GM06990 (cell line): Measurements from ENCODE around the gene DGKZ.

Source experiments
- DNase-seq: peaks from one replicate; pipeline ENCODE4 v3.0.0-alpha.2; 2011; ENCODE audit not compliant: insufficient read length; ENCODE audit errors: extremely low read depth
- H3K27me3 ChIP-seq: replicated peaks from 2 replicates; pipeline ENCODE4 v1.6.0; 2011; ENCODE audit warnings: low read length; ENCODE audit not compliant: control insufficient read depth, insufficient read depth
- H3K36me3 ChIP-seq: 2 replicates; pipeline ENCODE4 v1.5.1; 2011; ENCODE audit warnings: low read length; ENCODE audit not compliant: control insufficient read depth, insufficient read depth
- H3K4me3 ChIP-seq: replicated peaks from 2 replicates; pipeline ENCODE4 v1.5.1; 2011; ENCODE audit warnings: low read depth, mild to moderate bottlenecking, control low read depth, low read length
- TF ChIP-seq, protein P1 (sequence below): IDR thresholded peaks from 2 replicates; pipeline ENCODE4 v1.5.1; 2011; ENCODE audit warnings: low read length, control low read depth, mild to moderate bottlenecking, inconsistent platforms; ENCODE audit not compliant: insufficient read depth, poor library complexity, severe bottlenecking

Gene DGKZ

GRCh38 chr11:46421257-46421880 lies 74.1 kb downstream of the DGKZ start:
- H3K27me3 ChIP-seq = no peaks in the 10 kb centered on the region
- TF ChIP-seq, protein P1, sequence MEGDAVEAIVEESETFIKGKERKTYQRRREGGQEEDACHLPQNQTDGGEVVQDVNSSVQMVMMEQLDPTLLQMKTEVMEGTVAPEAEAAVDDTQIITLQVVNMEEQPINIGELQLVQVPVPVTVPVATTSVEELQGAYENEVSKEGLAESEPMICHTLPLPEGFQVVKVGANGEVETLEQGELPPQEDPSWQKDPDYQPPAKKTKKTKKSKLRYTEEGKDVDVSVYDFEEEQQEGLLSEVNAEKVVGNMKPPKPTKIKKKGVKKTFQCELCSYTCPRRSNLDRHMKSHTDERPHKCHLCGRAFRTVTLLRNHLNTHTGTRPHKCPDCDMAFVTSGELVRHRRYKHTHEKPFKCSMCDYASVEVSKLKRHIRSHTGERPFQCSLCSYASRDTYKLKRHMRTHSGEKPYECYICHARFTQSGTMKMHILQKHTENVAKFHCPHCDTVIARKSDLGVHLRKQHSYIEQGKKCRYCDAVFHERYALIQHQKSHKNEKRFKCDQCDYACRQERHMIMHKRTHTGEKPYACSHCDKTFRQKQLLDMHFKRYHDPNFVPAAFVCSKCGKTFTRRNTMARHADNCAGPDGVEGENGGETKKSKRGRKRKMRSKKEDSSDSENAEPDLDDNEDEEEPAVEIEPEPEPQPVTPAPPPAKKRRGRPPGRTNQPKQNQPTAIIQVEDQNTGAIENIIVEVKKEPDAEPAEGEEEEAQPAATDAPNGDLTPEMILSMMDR = no peak
- H3K4me3 ChIP-seq = no peak overlapping the region
- peaks cover 5% of the 10 kb centered on the region for H3K36me3 ChIP-seq
- DNase-seq = no peak

- H3K27me3 ChIP-seq = no peaks in the 10 kb centered on the region
- no peak for DNase-seq
- H3K4me3 ChIP-seq = no peak overlapping the region
- TF ChIP-seq, protein P1 = no peak
- H3K36me3 ChIP-seq = peaks cover 5% of the 10 kb centered on the region
Measured at GRCh38 chr11:46422588-46422987, 75.3 kb downstream of the DGKZ start.

DNA sequence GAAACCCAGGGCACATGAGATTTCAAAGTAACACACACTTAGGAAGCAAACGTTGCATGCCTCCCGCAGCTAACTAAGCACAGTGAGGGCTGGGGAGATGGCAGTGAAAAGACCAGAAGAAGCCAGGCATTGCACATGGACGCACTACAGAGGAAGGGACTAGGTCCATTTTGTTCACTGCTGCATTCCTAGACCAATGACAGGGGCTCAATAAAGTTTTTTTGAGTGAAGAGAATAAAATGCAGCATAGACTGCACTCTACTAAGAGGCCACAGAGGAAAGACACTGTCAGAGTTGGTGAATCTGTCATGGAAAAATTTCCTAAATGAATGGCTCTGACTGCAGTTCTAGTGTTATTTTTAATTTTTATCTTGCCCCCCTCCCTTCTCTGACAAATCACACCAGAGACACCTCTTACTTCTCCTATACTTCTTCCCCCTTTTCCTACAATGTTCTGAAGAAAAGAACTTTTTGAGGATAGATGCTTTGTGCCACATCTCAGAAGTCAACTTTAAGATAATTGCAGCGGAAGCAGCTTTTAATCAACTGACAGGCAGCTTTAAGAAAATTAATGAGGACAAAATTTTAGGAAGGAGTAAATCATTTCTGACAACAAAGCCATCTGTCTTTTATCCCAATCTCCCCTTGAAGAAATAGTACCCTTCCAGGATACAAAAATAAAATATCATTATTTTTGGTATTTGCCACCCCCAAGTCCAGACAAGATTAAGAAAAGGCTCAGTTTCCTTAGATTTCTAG lies 79.1 kb downstream of the DGKZ start:
- Histone ChIP-seq H3K36me3 (peaks cover 9% of the 10 kb centered on the region), H3K4me3 (no peak overlapping the region), H3K27me3 (no peaks in the 10 kb centered on the region)
- DNase-seq = no peak
- TF ChIP-seq, protein P1 = no peak

GRCh38 chr11:46427364-46427763 lies 80.1 kb downstream of the DGKZ start:
- TF ChIP-seq, protein P1 = no peak
- no peak for DNase-seq
- no peaks in the 10 kb centered on the region for H3K27me3 ChIP-seq
- H3K4me3 ChIP-seq = no peak overlapping the region
- peaks cover 9% of the 10 kb centered on the region for H3K36me3 ChIP-seq

DNA sequence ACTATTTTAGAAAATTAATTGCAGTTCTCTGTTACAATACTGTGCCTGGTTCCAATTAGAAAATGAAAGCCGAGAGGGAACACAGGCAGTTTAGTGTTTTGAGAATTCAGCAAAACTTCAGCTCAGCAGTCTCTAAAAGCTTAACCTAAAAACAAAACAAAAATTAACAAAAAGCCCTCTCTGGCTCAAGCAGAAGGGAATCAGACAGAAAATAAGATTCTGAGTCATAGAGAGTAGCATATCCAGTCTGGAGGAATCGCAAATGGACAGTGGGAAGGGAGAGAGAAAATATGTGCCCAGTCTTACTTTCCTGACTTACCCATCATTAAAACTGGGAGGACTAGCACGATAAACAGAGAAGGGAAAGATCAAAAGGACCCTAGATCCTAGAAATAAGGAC lies 82.5 kb downstream of the DGKZ start:
- Histone ChIP-seq H3K27me3 (no peaks in the 10 kb centered on the region), H3K36me3 (peaks cover 15% of the 10 kb centered on the region), H3K4me3 (no peak overlapping the region)
- TF ChIP-seq, protein P1 = no peak
- no peak for DNase-seq
